ENCODE measurements around the gene TIFAB. TPM values are rescaled to one million over a fixed set of nuclear protein-coding genes. Genes with fewer than 3 reads are reported as not detected.
A peak's percentile ranks its signal among the peaks of the same experiment; 100 is the strongest.
"Not testable (repeated sequence)": the region's sequence is repeated elsewhere in the genome, so short reads cannot be mapped to it uniquely, and the experiment has no call there.

TIFAB gene
- not detected for total RNA-seq

GRCh38 chr5:135452321-135453030 is at the start of gene TIFAB:
TIFAB (minus strand) TSS chr5:135452351; CDS start chr5:135449939, 2,412 bp downstream.
- TF ChIP-seq POLR2AphosphoS5 (IDR thresholded peaks at IDR 0.05; ENCODE audit: insufficient read depth in 1 of 2, low read depth in 1 of 2) (no peak), POLR2A (IDR thresholded peaks at IDR 0.05) (no peak), CTCF (IDR thresholded peaks at IDR 0.05) (no peak)
- no peak for DNase-seq (ENCODE audit: extremely low spot score in 2 of 2)
- Histone ChIP-seq H3K9me3 (no peaks in the 10 kb centered on the region), H3K36me3 (no peaks in the 10 kb centered on the region), H3K27me3 (no peaks in the 10 kb centered on the region), H3K4me3 (no peak within 1 kb of the TSS), H3K27ac (no peak within 1 kb of the TSS), H3K4me1 (peaks cover 6% of the 10 kb centered on the region)
- intact Hi-C loops (cut with DNase I): no loop called here

GRCh38 chr5:135498637-135498995 is 46.5 kb upstream of the TIFAB start:
- DNase-seq (ENCODE audit: extremely low spot score in 2 of 2): peak; percentile 40 to 42
- Histone ChIP-seq H3K4me1 (peaks cover 16% of the 10 kb centered on the region), H3K27ac (no peak overlapping the region), H3K27me3 (no peaks in the 10 kb centered on the region), H3K9me3 (no peaks in the 10 kb centered on the region), H3K4me3 (no peak overlapping the region), H3K36me3 (no peaks in the 10 kb centered on the region)
- TF ChIP-seq CTCF (IDR thresholded peaks at IDR 0.05) (no peak), POLR2A (IDR thresholded peaks at IDR 0.05) (no peak), POLR2AphosphoS5 (IDR thresholded peaks at IDR 0.05; ENCODE audit: insufficient read depth in 1 of 2, low read depth in 1 of 2) (no peak)
- intact Hi-C loops (cut with DNase I): no loop called here

GRCh38 chr5:135497971-135498636 is 46.0 kb upstream of the TIFAB start:
- Histone ChIP-seq H3K27ac (no peak overlapping the region), H3K27me3 (no peaks in the 10 kb centered on the region), H3K4me3 (no peak overlapping the region), H3K36me3 (no peaks in the 10 kb centered on the region), H3K4me1 (peaks cover 21% of the 10 kb centered on the region), H3K9me3 (no peaks in the 10 kb centered on the region)
- intact Hi-C loops (cut with DNase I): no loop called here
- TF ChIP-seq POLR2AphosphoS5 (IDR thresholded peaks at IDR 0.05; ENCODE audit: insufficient read depth in 1 of 2, low read depth in 1 of 2) (no peak), POLR2A (IDR thresholded peaks at IDR 0.05) (no peak), CTCF (IDR thresholded peaks at IDR 0.05) (no peak)
- peak; percentile 65 to 82 for DNase-seq (ENCODE audit: extremely low spot score in 2 of 2)

- H3K4me1 ChIP-seq: peaks cover 24% of the 10 kb centered on the region
- DNase-seq (ENCODE audit: extremely low spot score in 2 of 2): peak in 1 of 2 donors; percentile 22
Measured at GRCh38 chr5:135495531-135495930, 43.4 kb upstream of the TIFAB start.

GRCh38 chr5:135494196-135494595 is 42.0 kb upstream of the TIFAB start:
- peak in 1 of 2 donors; percentile 44 for DNase-seq (ENCODE audit: extremely low spot score in 2 of 2)
- H3K36me3 ChIP-seq: no peaks in the 10 kb centered on the region
- peaks cover 36% of the 10 kb centered on the region for H3K4me1 ChIP-seq
- no peaks in the 10 kb centered on the region for H3K9me3 ChIP-seq
- intact Hi-C loops (cut with DNase I): no loop called here
- H3K4me3 ChIP-seq: no peak overlapping the region
- H3K27ac ChIP-seq: peak overlapping the region; percentile 17
- TF ChIP-seq CTCF (IDR thresholded peaks at IDR 0.05) (no peak), POLR2AphosphoS5 (IDR thresholded peaks at IDR 0.05; ENCODE audit: insufficient read depth in 1 of 2, low read depth in 1 of 2) (no peak), POLR2A (IDR thresholded peaks at IDR 0.05) (no peak)
- no peaks in the 10 kb centered on the region for H3K27me3 ChIP-seq

More at GRCh38 chr5:135495531-135495930, 43.4 kb upstream of the TIFAB start:
- intact Hi-C loops (cut with DNase I); H3K4me3 ChIP-seq; H3K36me3 ChIP-seq; H3K27ac ChIP-seq; H3K27me3 ChIP-seq; H3K9me3 ChIP-seq: not testable (repeated sequence)
